Activated gamma-delta T cell treated with Interleukin-2 at 50 U/mL for 16 hours (primary cell): ENCODE measurements around the gene IFI27L2.
"Not testable (repeated sequence)": the region's sequence is repeated elsewhere in the genome, so short reads cannot be mapped to it uniquely, and the experiment has no call there.

Source experiments
- DNase-seq: peaks from one replicate; pipeline ENCODE4 v3.0.0-alpha.2; 2020

Gene IFI27L2, protein sequence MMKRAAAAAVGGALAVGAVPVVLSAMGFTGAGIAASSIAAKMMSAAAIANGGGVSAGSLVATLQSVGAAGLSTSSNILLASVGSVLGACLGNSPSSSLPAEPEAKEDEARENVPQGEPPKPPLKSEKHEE

GRCh38 chr14:94129111-94129757 is at the start of gene IFI27L2:
Gene IFI27L2 (minus strand): TSS chr14:94129604. CDS start chr14:94129564, 40 bp downstream.
- DNase-seq = peak; percentile 49

DNA sequence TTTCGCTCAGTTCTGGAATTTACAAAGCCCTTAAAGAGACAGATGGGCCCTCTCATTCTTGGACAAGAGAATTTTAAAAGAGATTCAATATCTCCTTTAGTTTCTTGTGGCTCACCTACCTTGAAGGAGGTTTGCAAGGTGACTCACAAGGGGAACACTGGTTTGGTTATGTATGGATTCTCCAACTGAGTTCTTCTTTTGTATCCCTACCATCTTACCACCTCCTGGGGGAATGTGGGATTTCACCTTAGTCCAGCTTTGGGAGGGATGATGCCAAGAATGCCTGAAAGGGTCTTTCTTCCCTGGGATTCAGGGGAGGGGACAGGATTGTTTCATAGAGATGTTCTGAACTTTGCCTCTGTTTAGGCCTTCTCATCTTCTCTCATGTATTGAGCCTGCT is 48.4 kb upstream of the IFI27L2 start:
- no peak for DNase-seq

GRCh38 chr14:94176808-94177207 is 47.4 kb upstream of the IFI27L2 start:
- DNase-seq = no peak

DNA sequence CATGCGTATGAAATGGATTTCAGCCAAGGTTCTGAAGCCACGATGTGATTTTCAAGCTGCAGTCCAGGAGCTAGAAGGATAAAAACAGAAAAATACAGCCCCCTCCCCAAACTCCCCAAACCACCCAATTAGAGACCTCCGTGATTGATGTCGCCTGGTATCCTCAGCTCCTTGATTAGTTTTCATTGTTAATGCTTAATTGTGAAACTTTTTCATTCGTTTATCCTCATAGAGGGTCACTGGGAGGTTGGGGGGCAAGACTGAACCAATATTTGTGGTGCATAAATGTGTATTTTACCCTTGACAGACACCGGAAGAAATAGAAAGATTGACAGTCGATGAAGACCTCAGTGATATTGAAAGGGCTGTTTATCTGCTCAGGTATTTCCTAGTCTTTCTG is 46.3 kb upstream of the IFI27L2 start:
- no peak for DNase-seq

DNA sequence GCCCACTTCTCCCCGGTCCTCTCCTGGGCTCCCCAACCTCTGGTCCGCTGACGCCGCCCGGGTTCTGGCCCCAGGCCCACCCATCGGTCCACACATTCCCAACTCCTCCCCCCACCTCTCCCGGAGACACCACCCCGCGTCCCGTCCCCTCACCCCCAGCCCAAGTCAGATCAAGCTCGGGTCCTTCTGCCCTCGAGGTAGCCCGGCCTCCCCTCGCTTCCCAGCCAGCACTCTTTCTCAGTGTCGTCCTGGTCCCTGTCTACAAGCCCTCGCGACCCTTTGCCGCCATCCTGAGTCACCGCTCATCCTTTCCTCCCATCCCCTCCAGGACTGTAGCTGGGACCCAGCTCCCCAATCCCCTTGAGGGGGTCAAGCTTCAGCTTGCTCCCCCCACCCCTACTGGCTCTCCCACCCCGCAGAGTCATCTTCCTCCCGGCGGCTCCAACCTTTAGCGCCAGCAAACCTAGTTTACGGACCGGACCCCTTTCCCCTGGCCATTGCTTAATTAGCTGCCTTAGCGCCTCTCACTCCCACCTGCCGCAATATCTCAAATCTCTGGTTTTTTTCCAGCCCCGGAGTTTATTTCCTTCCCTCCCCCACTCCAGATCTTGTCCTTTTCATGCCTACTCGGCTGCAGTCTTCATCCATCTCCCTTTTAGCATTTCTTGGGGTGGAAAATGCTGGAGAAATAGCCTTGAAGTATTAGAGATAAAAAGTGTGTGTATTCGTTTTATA is 45.8 kb upstream of the IFI27L2 start:
- DNase-seq = peak; percentile 17

GRCh38 chr14:94174604-94175010 is 45.2 kb upstream of the IFI27L2 start:
- DNase-seq = no peak

GRCh38 chr14:94173885-94174603 is 44.6 kb upstream of the IFI27L2 start, which contains the start of gene PPP4R4:
Gene PPP4R4 (plus strand): TSS chr14:94174322. CDS start chr14:94174466, 144 bp downstream.
- DNase-seq = peak; percentile 81

DNA sequence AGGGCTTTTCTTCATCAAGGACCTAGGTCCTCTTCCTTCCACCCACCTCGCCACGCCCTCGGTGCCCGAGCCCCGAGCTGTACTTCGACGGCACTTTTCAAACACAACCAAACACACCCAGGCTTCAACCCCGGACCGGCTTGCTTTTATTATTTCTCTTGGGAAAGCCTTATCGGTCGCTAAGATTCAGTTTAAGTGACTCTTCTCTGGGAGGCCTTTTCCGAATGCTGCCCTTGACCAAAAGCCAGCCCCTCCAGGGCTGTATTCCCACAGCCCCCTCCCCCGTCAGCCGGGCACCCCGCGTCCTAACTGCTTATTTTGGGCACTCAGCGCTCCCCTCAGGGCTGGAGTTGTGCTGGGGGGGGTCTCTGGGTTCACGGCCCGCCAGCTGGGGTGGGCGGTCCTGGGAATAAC is 44.1 kb upstream of the IFI27L2 start:
- no peak for DNase-seq

GRCh38 chr14:94172545-94172944 is 43.1 kb upstream of the IFI27L2 start:
- DNase-seq = no peak

DNA sequence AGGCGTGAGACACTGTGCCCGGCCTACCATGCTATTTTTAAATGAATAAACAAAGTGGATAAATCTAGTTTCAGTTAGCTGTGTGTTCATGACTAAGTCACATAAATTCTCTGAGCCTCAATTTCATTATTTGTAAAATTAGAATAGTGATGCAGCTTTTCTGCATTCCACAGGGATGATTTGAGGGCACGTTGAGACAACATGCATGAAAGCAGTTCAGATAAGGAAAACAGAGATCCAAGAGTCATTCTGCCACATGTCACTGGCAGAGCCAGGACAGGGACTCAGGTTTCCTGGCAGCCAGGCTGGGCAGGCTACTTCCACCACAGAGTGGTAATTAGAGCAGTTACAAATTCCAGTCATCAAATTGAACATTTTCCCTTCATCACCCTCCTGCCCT is 41.8 kb upstream of the IFI27L2 start:
- no peak for DNase-seq

- no peak for DNase-seq
Measured at GRCh38 chr14:94170136-94170535, 40.7 kb upstream of the IFI27L2 start.

DNA sequence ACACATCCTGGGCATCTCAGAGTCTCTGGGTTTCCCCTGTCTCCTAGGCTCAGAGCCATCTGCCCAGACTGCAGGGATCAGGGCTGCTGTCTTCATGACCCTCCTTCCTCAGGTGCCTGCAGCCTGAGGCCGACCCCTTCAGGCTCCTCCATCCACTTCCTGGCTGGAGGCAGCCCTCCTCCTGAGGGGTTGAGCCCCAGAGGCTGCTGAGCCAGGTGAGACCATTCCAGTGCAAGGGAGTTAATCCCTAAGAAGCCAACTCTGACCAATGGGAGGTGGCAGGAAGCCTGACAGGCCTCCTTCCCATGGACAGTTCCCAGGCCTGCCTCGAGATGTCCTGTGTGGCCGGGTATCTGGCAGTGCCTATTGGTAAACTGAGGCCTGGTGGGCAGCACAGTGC is 36.3 kb upstream of the IFI27L2 start:
- no peak for DNase-seq

DNA sequence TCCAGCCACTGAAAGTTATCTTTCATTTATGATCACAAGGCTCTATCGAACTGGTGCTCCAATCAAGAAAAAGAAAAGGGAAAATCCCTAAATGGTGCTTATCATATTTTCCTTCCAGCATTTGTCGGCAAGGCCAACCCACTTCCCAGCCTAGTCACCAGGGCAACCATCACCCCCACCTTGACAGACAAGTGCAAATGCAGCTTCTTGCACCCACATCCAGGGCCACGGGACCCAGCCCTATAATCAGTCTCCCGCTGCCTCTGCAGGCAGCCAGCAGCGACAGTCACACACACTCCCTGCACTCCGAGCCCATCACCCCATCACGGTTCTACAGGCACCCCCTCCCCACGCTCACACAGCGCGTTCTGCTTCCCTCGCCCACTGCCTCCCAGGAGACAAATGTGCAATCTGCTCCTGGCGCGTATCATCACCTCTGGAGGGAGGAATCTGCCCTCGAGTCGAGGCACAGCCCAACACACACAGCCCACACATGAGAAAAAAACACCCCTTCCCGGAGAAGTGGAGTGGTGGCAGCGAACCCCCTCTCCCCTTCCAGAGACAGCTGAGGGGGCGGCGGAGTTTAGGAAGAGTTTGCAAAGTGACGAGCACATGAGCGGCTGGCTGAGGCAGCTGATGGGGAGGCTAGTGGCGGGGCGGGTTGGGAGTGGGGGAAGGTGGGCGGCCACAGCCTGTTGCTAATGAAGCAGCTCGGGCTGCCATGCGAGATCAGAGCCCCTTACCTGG is 35.5 kb upstream of the IFI27L2 start:
- no peak for DNase-seq

GRCh38 chr14:94163796-94164195 is 34.4 kb upstream of the IFI27L2 start:
- DNase-seq = no peak

DNA sequence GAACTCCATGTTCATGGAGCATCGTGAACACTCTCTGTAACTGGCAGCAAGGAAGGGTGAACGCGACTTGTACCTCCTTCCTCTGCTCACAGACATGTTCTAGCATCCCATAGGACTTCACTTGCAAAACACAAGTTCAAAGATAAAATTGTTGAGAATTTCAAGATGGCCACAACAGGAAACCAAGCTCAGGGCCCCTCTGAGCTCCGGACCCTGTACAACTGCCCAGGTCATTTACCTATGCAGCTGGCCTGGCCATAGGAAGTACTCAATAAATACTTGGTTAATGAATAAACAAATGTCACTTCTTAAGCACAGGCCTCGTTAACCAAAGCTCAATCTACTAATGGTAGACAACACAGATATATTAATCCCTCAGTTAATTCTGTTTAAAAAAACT is 33.1 kb upstream of the IFI27L2 start:
- no peak for DNase-seq

- DNase-seq = no peak
Measured at GRCh38 chr14:94161981-94162380, 32.6 kb upstream of the IFI27L2 start.

GRCh38 chr14:94161058-94161457 is 31.7 kb upstream of the IFI27L2 start:
- DNase-seq = no peak

GRCh38 chr14:94158239-94158883 is 29.0 kb upstream of the IFI27L2 start:
- peak; percentile 11 for DNase-seq

DNA sequence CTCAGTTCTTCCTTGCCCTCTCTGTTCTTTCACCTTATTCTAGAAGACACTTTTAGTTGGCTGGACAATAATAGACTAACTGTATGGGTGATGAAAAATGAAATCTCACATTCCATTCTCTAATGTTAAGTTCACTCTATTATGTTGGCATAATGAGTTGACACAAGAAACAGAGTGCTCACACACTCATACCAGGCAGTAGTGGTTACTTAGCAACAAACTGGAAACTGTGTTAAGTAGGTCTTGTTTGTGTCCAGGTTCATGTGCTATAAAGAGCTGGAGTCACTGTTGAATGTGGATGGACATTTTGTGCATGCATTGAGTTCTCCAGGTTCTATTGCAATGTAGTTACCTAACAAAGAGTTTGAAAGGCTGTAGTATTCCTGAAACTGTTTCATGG is 27.8 kb upstream of the IFI27L2 start:
- no peak for DNase-seq

DNA sequence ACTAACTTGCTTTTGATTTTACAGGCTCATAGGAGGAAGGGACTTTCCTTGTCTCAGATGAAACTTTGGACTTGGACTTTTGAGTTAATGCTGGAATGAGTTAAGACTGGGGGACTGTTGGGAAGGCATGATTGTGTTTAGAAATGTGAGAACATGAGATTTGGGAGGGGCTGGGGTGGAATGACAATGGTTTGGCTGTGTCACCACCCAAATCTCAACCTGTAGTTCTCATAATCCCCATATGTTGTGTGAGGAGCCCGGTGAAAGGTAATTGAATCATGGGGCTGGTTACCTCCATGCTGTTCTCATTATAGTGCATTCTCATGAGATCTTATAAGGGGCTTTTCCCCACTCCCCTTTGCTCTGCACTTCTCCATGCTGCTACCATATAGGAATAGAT is 26.7 kb upstream of the IFI27L2 start:
- DNase-seq = not testable (repeated sequence)

DNA sequence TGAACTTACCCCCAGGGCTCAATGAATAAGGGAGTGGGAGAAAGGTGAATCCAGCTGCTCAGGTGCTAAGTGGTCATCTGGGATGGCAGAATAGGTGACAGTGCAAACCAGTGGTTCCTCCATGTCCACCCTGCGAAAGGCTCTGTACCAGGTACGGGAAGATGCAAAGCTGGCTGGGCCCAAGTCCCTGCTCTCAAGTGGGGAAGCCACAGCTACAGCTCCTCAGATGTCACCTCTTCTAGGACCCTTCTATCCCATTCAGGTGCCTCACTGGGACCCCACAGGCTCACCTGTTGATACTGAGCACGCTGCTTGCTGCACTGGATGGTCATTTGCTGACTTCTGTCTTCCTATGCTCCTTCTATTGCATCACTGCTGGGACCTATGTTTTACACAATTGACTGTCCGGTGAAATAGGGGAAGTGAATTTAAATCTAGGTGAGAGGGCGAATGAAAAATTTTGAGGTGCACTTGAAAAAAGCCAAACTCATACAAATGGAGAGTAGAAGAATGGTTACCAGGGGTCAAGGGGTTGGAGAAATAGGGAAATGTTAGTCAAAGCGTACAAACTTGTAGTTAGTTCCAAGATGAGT is 24.4 kb upstream of the IFI27L2 start:
- DNase-seq = no peak

- no peak for DNase-seq
Measured at GRCh38 chr14:94152676-94153075, 23.3 kb upstream of the IFI27L2 start.
